GM12864 (cell line): ENCODE measurements around the gene CLSTN2.

Experiments
- DNase-seq: peaks from one replicate; pipeline ENCODE4 v3.0.0-alpha.2; 2011; ENCODE audit warnings: low read depth
- H3K4me3 ChIP-seq: 2 replicates; pipeline ENCODE4 v1.5.1; 2011; ENCODE audit warnings: mild to moderate bottlenecking, low read depth, low read length, control low read depth
- CTCF ChIP-seq: IDR thresholded peaks from 2 replicates; pipeline ENCODE4 v1.5.1; 2011; ENCODE audit warnings: low read depth, mild to moderate bottlenecking, moderate library complexity, low read length, control low read depth, inconsistent platforms; ENCODE audit errors: missing control alignments

The CLSTN2 gene

GRCh38 chr3:139930211-139930610 is 4.8 kb upstream of the CLSTN2 start:
- no peak overlapping the region for H3K4me3 ChIP-seq
- TF ChIP-seq CTCF: no peak
- no peak for DNase-seq

GRCh38 chr3:139933766-139934165 is 1.2 kb upstream of the CLSTN2 start:
- H3K4me3 ChIP-seq: no peak overlapping the region
- no peak for TF ChIP-seq CTCF
- DNase-seq: no peak

GRCh38 chr3:139934613-139935015 is 371 bp upstream of the CLSTN2 start:
- peak; percentile 32 for TF ChIP-seq CTCF
- no peak for DNase-seq
- no peak overlapping the region for H3K4me3 ChIP-seq

GRCh38 chr3:139935866-139936817 is 1.2 kb downstream of the CLSTN2 start:
- TF ChIP-seq CTCF: no peak
- H3K4me3 ChIP-seq: no peak overlapping the region
- DNase-seq: no peak

GRCh38 chr3:139937674-139938279 is 2.8 kb downstream of the CLSTN2 start:
- peak; percentile 64 for TF ChIP-seq CTCF
- no peak for DNase-seq
- H3K4me3 ChIP-seq: no peak overlapping the region

- DNase-seq: no peak
- H3K4me3 ChIP-seq: no peak overlapping the region
- no peak for TF ChIP-seq CTCF
Observed at GRCh38 chr3:139939681-139940190, 4.8 kb downstream of the CLSTN2 start.
